ENCODE results near the gene ABHD2. TPM values are rescaled to one million over a fixed set of nuclear protein-coding genes. Genes with fewer than 3 reads are reported as not detected.
A peak's percentile ranks its signal among the peaks of the same experiment; 100 is the strongest.

ABHD2 gene
- total and polyA plus RNA-seq, 2 donors (not counting 3 experiments of a cell fraction or from before 2014, with no cell fraction given): 14.0 to 62.2 TPM

DNA sequence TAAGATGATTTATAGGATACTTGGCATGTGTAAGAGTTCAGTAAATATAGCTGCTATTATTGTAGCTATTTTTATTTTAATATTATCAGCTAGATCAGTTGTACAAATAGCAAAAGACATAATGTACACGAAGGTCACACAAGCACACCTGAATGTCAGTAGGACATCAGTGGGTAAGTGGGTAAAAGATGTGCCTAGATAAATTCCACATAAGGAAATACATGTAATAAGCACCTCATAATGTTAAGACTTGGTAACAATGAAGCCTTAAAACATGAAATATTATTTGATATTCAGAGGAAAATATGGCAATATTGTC lies 41.5 kb downstream of the ABHD2 start:
- intact Hi-C loops (cut with micrococcal nuclease) (loop anchor here (1.0 kb wide), 5 partner anchors 24 to 72 kb away; partner anchors contain the start of gene ABHD2), dilution Hi-C loops (cut with MboI; ENCODE audit: extremely low pct_ligation_motif_present, low sequenced_read_pairs) (no loop called here)
- CTCF ChIA-PET: interaction anchor here (0.8 to 5.5 kb wide), 25 partner anchors 9 to 225 kb away, joined by 3 to 73 read pairs (median 7); partner anchors contain the start of gene ABHD2
- TF ChIP-seq GATA2 (IDR thresholded peaks at IDR 0.05; ENCODE audit: insufficient read depth, insufficient read length, low read depth, low read length) (no peak), EZH2 (IDR thresholded peaks at IDR 0.05; ENCODE audit: borderline replicate concordance, low read depth, low read length, severe bottlenecking) (no peak), POLR2AphosphoS5 (IDR thresholded peaks at IDR 0.05; ENCODE audit: insufficient read depth, low read depth, low read length) (peak; percentile 8)
- TF ChIP-seq, protein P1, sequence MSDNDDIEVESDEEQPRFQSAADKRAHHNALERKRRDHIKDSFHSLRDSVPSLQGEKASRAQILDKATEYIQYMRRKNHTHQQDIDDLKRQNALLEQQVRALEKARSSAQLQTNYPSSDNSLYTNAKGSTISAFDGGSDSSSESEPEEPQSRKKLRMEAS (IDR thresholded peaks at IDR 0.05; ENCODE audit: insufficient read depth, insufficient read length): no peak
- Histone ChIP-seq H3K36me3 (ENCODE audit: control insufficient read depth in 2 of 2, extremely low read depth in 1 of 2, insufficient read depth in 2 of 2, low read length in 2 of 2) (no peaks in the 10 kb centered on the region), H3K9ac (replicated peaks; ENCODE audit: extremely low read depth, insufficient read depth, low read length) (no peak overlapping the region), H3K27ac (ENCODE audit: insufficient read depth, low read depth, low read length) (peak overlapping the region; percentile 52), H3K4me3 (replicated peaks in 1 of 3; ENCODE audit: insufficient read depth in 1 of 3, low read depth in 1 of 3, low read length in 3 of 3) (no peak overlapping the region), H3K9me1 (replicated peaks; ENCODE audit: control insufficient read depth, extremely low read depth, insufficient read depth, low read length) (no peaks in the 10 kb centered on the region), H3K27me3 (ENCODE audit: control insufficient read depth in 2 of 2, insufficient read depth in 2 of 2, low read length in 2 of 2) (no peaks in the 10 kb centered on the region), H3K9me3 (replicated peaks; ENCODE audit: control insufficient read depth, insufficient read depth, low read length) (no peaks in the 10 kb centered on the region), H3K4me2 (ENCODE audit: insufficient read depth, low read length) (no peak overlapping the region), H4K20me1 (replicated peaks; ENCODE audit: control insufficient read depth, extremely low read depth, insufficient read depth, low read length) (no peaks in the 10 kb centered on the region), H2AFZ (ENCODE audit: low read depth, low read length) (no peak overlapping the region), H3K4me1 (ENCODE audit: control insufficient read depth, extremely low read depth, insufficient read depth, low read length) (peaks cover 41% of the 10 kb centered on the region), H3K79me2 (ENCODE audit: control insufficient read depth, insufficient read depth, low read length) (peaks cover 2% of the 10 kb centered on the region)
- POLR2A ChIA-PET: interaction anchor here (0.6 to 1.5 kb wide), 3 partner anchors 25 to 486 kb away, joined by 3 to 7 read pairs (median 6); partner anchors contain the start of gene ABHD2
- DNase-seq (ENCODE audit: low read depth, low spot score) (no peak), FAIRE-seq (no peak)
- BruUV-seq (replicated peaks): TSS peak; percentile 56

GRCh38 chr15:89130201-89130600 lies 41.9 kb downstream of the ABHD2 start:
- DNase-seq (ENCODE audit: low read depth, low spot score): peak; percentile 57
- dilution Hi-C loops (cut with MboI; ENCODE audit: extremely low pct_ligation_motif_present, low sequenced_read_pairs): no loop called here
- peak; percentile 80 for FAIRE-seq

More at GRCh38 chr15:89130201-89130600, 41.9 kb downstream of the ABHD2 start:
- CTCF ChIA-PET: interaction anchor here (0.8 to 5.5 kb wide), 24 partner anchors 9 to 225 kb away, joined by 3 to 73 read pairs (median 7); partner anchors contain the start of gene ABHD2
- Histone ChIP-seq H3K4me2 (ENCODE audit: insufficient read depth, low read length) (peak overlapping the region; percentile 2), H2AFZ (ENCODE audit: low read depth, low read length) (no peak overlapping the region), H3K9me3 (replicated peaks; ENCODE audit: control insufficient read depth, insufficient read depth, low read length) (no peaks in the 10 kb centered on the region), H3K27ac (ENCODE audit: insufficient read depth, low read depth, low read length) (peak overlapping the region; percentile 52), H3K36me3 (ENCODE audit: control insufficient read depth in 2 of 2, extremely low read depth in 1 of 2, insufficient read depth in 2 of 2, low read length in 2 of 2) (no peaks in the 10 kb centered on the region), H3K27me3 (ENCODE audit: control insufficient read depth in 2 of 2, insufficient read depth in 2 of 2, low read length in 2 of 2) (no peaks in the 10 kb centered on the region), H3K9ac (replicated peaks; ENCODE audit: extremely low read depth, insufficient read depth, low read length) (no peak overlapping the region), H4K20me1 (replicated peaks; ENCODE audit: control insufficient read depth, extremely low read depth, insufficient read depth, low read length) (no peaks in the 10 kb centered on the region), H3K79me2 (ENCODE audit: control insufficient read depth, insufficient read depth, low read length) (peaks cover 2% of the 10 kb centered on the region), H3K9me1 (replicated peaks; ENCODE audit: control insufficient read depth, extremely low read depth, insufficient read depth, low read length) (no peaks in the 10 kb centered on the region), H3K4me3 (replicated peaks in 1 of 3; ENCODE audit: insufficient read depth in 1 of 3, low read depth in 1 of 3, low read length in 3 of 3) (no peak overlapping the region), H3K4me1 (ENCODE audit: control insufficient read depth, extremely low read depth, insufficient read depth, low read length) (peaks cover 41% of the 10 kb centered on the region)
- no TSS peak for BruUV-seq (replicated peaks)
- POLR2A ChIA-PET: interaction anchor here (0.6 to 1.5 kb wide), 3 partner anchors 26 to 486 kb away, joined by 3 to 7 read pairs (median 6); partner anchors contain the start of gene ABHD2
- TF ChIP-seq FOS (IDR thresholded peaks at IDR 0.05; ENCODE audit: borderline replicate concordance, insufficient read depth, low read length) (no peak), POLR2AphosphoS5 (IDR thresholded peaks at IDR 0.05; ENCODE audit: insufficient read depth, low read depth, low read length) (peak; percentile 30), JUN (IDR thresholded peaks at IDR 0.05; ENCODE audit: borderline replicate concordance, insufficient read depth, insufficient read length, low read depth) (peak; percentile 36), GATA2 (IDR thresholded peaks at IDR 0.05; ENCODE audit: insufficient read depth, insufficient read length, low read depth, low read length) (peak; percentile 37)
- TF ChIP-seq, protein P1 (IDR thresholded peaks at IDR 0.05; ENCODE audit: insufficient read depth, insufficient read length): no peak
- intact Hi-C loops (cut with micrococcal nuclease): loop anchor here (1.0 kb wide), 1 partner anchor 42 kb away; the partner anchor contains the start of gene ABHD2

Data from endothelial cell of umbilical vein (primary cell).